ENCODE data around the gene GCSH. TPM values are rescaled to one million over a fixed set of nuclear protein-coding genes. Genes with fewer than 3 reads are reported as not detected.

Gene GCSH
- polyA plus RNA-seq, 3 donors = 0.77 to 2.0 (median 1.0) TPM

DNA sequence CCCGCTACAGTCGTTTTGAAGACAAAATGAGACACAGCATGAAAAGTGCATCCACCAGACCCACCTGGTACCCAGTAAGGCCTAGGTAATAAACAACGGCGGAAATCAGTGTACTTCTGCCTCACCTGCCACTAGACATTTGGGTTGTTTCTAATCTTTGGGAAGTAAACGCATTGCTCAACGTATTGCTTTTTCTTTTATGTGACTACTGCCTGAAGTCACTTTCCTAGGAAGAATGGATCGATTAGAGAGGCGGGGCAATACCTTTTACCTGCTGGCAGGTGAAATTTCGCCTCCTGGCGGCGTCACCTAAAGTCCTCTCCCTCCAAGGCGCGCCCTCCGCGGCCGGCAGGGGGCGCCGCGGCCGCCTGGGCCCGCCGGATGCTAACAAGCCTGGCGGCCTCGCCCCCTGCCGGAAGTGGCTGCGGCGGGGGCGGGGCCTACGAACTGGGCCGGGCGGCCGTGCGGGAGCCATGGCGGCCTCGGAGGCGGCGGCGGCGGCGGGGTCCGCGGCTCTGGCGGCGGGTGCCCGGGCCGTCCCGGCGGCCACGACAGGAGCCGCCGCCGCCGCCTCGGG, 60.7 kb downstream of the GCSH start, which contains the start of gene ATMIN:
TSS of gene ATMIN (plus strand) at position 445 of the 577 bp plus-strand sequence. CDS start at position 474, 29 bp downstream.
- TF ChIP-seq, protein P1, sequence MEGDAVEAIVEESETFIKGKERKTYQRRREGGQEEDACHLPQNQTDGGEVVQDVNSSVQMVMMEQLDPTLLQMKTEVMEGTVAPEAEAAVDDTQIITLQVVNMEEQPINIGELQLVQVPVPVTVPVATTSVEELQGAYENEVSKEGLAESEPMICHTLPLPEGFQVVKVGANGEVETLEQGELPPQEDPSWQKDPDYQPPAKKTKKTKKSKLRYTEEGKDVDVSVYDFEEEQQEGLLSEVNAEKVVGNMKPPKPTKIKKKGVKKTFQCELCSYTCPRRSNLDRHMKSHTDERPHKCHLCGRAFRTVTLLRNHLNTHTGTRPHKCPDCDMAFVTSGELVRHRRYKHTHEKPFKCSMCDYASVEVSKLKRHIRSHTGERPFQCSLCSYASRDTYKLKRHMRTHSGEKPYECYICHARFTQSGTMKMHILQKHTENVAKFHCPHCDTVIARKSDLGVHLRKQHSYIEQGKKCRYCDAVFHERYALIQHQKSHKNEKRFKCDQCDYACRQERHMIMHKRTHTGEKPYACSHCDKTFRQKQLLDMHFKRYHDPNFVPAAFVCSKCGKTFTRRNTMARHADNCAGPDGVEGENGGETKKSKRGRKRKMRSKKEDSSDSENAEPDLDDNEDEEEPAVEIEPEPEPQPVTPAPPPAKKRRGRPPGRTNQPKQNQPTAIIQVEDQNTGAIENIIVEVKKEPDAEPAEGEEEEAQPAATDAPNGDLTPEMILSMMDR (IDR thresholded peaks at IDR 0.05) = peak; percentile 95
- Histone ChIP-seq H4K20me1 (ENCODE audit: insufficient read depth, low read length) (peaks cover 15% of the 10 kb centered on the region), H3K4me2 (replicated peaks; ENCODE audit: extremely low read depth, low read length, poor library complexity, severe bottlenecking) (peak within 1 kb of the TSS; percentile 94), H3K79me2 (ENCODE audit: insufficient read depth, low read length) (peaks cover 26% of the 10 kb centered on the region), H3K9ac (ENCODE audit: insufficient read depth, low read length, poor library complexity, severe bottlenecking) (peak within 1 kb of the TSS; percentile 72), H3K27me3 (ENCODE audit: control insufficient read depth in 2 of 2, insufficient read depth in 2 of 2, low read length in 2 of 2) (no peaks in the 10 kb centered on the region), H3K36me3 (replicated peaks in 1 of 2; ENCODE audit: control insufficient read depth in 1 of 2, insufficient read depth in 2 of 2, low read length in 2 of 2) (peaks cover 0 to 13% of the 10 kb centered on the region in 2 donors), H3K4me1 (ENCODE audit: control insufficient read depth in 1 of 2, insufficient read depth in 2 of 2, low read length in 2 of 2) (peaks cover 14% of the 10 kb centered on the region in 2 donors), H3K9me3 (replicated peaks in 1 of 2; ENCODE audit: control insufficient read depth in 1 of 2, insufficient read depth in 1 of 2, low read length in 2 of 2) (no peaks in the 10 kb centered on the region), H2AFZ (ENCODE audit: insufficient read depth, low read depth, low read length, poor library complexity, severe bottlenecking) (peak within 1 kb of the TSS; percentile 77), H3K4me3 (replicated peaks in 1 of 3; ENCODE audit: low read depth in 2 of 3, low read length in 3 of 3) (peak within 1 kb of the TSS; percentile 49 to 84 (median 73)), H3K27ac (ENCODE audit: low read depth in 1 of 2, low read length in 2 of 2) (peak within 1 kb of the TSS in 1 of 2 donors; percentile 50)
- Mint-ChIP-seq H3K27ac (peak within 1 kb of the TSS in 6 of 7 donors; percentile 56 to 70 (median 62)), H3K27me3 (ENCODE audit: low read depth in 3 of 3) (no peaks in the 10 kb centered on the region), H3K4me1 (peaks cover 23% of the 10 kb centered on the region), H3K36me3 (peaks cover 17 to 21% of the 10 kb centered on the region in 2 donors), H3K4me3 (peak within 1 kb of the TSS; percentile 82 to 88), H3K9me3 (peaks cover 0 to 3% (median 0%) of the 10 kb centered on the region in 7 donors)
- intact Hi-C loops (cut with micrococcal nuclease) = loop anchor here in 1 of 2 donors (5.0 to 10.0 kb wide), 3 partner anchors 33 to 699 kb away; partner anchors contain the start of gene GCSH
- peak; percentile 72 to 87 (median 84) for DNase-seq
- under 1% methylated on average over 47 of the region's 54 CpGs for WGBS (ENCODE audit: insufficient coverage)

Small RNA genes within 50 kb of the gene (small RNA-seq; reads per million reads assigned to genes)
- gene AC092718.3 (ENCODE audit: insufficient read length, low read depth) = not detected
- not detected for gene RNU6-1191P (ENCODE audit: insufficient read length, low read depth)

Other genes starting within 250 kb of the GCSH start
- 10 to 100 TPM; 55.3 to 79.5 (median 70.7) TPM for gene CMC2, start 89.5 kb downstream of the GCSH start, polyA plus RNA-seq
- gene CENPN, start 89.2 kb downstream of the GCSH start, polyA plus RNA-seq = 1 to 10 TPM; 2.5 to 4.9 (median 4.4) TPM
- 10 to 100 TPM; 10.9 to 17.6 (median 13.2) TPM for gene ATMIN, start 60.6 kb downstream of the GCSH start, polyA plus RNA-seq
- gene C16orf46, start 19.2 kb downstream of the GCSH start, polyA plus RNA-seq = under 1 TPM in 2 of 3 donors, not detected in 1; 0.37 to 0.42 TPM
- not detected for gene BCO1, start 142.3 kb upstream of the GCSH start, polyA plus RNA-seq
- gene GAN, start 218.6 kb upstream of the GCSH start, polyA plus RNA-seq = 1 to 10 TPM in 2 of 3 donors, under 1 TPM in 1; 0.89 to 1.2 (median 1.0) TPM

Data from CD14-positive monocyte (primary cell).